Uterus (tissue), 2 donors: ENCODE data around the gene TMPRSS9.

Experiments used
- CTCF ChIP-seq, 4 experiments: fragments of 200-600 bp in 2 of 4; fragments of 450-650 bp in 2 of 4; sonication (generic) in 2 of 4; IDR thresholded peaks; one replicate each; pipeline ENCODE4 v1.5.1; 2016 to 2019; ENCODE audit warnings: antibody characterized with exemption in 4 of 4, mild to moderate bottlenecking in 2 of 4, moderate library complexity in 1 of 4
- POLR2A ChIP-seq, 2 donors: fragments of 450-650 bp; IDR thresholded peaks; one replicate each; pipeline ENCODE4 v1.6.1; 2016; ENCODE audit warnings: antibody characterized with exemption in 2 of 2, mild to moderate bottlenecking in 1 of 2, moderate library complexity in 1 of 2

- TF ChIP-seq CTCF (IDR thresholded peaks at IDR 0.05) = no peak
- TF ChIP-seq POLR2A (IDR thresholded peaks at IDR 0.05) = no peak
These were observed 84.4 kb downstream of the TMPRSS9 start for GRCh38 chr19:2444251-2445002.
